Measurements from ENCODE around the gene IRX1. TPM values are rescaled to one million over a fixed set of nuclear protein-coding genes. Genes with fewer than 3 reads are reported as not detected.

IRX1 gene
- total and polyA plus RNA-seq, 2 of the 13 experiments (the other 11 are each of a cell fraction or from before 2014, with no cell fraction given), result not detected

DNA sequence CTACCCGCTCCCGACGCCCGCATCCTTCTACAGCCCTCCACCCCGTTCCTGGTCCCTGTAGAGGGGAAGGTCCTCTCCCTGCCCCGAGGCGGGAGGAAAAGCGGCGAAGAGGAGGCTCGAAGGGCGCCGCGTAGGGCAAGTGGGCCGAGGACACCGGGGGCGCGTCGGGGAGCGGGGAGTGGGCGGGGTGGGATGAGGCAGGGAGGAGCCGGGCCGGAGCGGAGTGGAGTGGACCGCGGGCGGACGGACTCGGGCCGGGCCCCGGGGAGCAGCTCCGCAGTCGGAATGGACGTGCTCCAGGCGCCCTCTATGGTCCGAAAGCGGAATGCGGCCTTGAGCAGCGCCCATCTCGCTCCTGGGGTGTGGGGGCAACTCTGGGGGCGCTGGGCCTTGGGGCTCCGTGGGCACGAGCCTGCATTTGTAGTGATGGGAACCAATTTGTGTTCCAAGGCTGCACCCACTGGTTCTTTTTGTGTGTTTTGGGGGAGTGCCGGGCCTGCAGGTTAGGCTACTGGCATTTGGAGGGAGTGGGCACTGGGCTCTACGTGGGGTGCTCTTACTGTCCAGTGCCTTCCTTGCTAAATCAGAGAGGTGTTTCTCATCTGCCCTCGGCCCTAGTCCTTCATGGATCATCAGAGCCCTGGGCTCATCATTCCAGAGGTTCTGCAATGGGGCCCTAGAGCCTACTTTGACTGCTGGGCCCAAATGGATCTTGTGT lies 7.3 kb downstream of the IRX1 start (continued):
- TF ChIP-seq HBP1 (CRISPR knock-in tag; IDR thresholded peaks at IDR 0.05; ENCODE audit: low read depth) (no peak), BRF2 (CRISPR knock-in tag; IDR thresholded peaks at IDR 0.05) (no peak), PATZ1 (CRISPR knock-in tag; IDR thresholded peaks at IDR 0.05) (peak; percentile 69)
- TF ChIP-seq, protein P1, sequence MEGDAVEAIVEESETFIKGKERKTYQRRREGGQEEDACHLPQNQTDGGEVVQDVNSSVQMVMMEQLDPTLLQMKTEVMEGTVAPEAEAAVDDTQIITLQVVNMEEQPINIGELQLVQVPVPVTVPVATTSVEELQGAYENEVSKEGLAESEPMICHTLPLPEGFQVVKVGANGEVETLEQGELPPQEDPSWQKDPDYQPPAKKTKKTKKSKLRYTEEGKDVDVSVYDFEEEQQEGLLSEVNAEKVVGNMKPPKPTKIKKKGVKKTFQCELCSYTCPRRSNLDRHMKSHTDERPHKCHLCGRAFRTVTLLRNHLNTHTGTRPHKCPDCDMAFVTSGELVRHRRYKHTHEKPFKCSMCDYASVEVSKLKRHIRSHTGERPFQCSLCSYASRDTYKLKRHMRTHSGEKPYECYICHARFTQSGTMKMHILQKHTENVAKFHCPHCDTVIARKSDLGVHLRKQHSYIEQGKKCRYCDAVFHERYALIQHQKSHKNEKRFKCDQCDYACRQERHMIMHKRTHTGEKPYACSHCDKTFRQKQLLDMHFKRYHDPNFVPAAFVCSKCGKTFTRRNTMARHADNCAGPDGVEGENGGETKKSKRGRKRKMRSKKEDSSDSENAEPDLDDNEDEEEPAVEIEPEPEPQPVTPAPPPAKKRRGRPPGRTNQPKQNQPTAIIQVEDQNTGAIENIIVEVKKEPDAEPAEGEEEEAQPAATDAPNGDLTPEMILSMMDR (CRISPR knock-in tag; IDR thresholded peaks at IDR 0.05), result peak; percentile 75

- Histone ChIP-seq H2AFZ (ENCODE audit: low read length) (no peak overlapping the region), H3K4me3 (replicated peaks in 1 of 3; ENCODE audit: insufficient read depth in 1 of 3, low read depth in 2 of 3, low read length in 3 of 3) (no peak overlapping the region), H3K9me3 (ENCODE audit: low read length) (no peaks in the 10 kb centered on the region), H3K27ac (ENCODE audit: extremely low read length, insufficient read depth, low read length) (no peak overlapping the region), H3K4me2 (ENCODE audit: low read depth, low read length) (no peak overlapping the region), H3K9ac (ENCODE audit: insufficient read depth, low read depth, low read length) (no peak overlapping the region), H3K36me3 (replicated peaks in 1 of 2; ENCODE audit: control insufficient read depth in 1 of 2, insufficient read depth in 2 of 2, low read length in 2 of 2) (no peaks in the 10 kb centered on the region), H3K79me2 (ENCODE audit: insufficient read depth, low read length) (no peaks in the 10 kb centered on the region), H3K4me1 (ENCODE audit: insufficient read depth, low read length) (no peaks in the 10 kb centered on the region), H4K20me1 (ENCODE audit: insufficient read depth, low read length) (no peaks in the 10 kb centered on the region), H3K27me3 (ENCODE audit: control insufficient read depth in 1 of 2, insufficient read depth in 2 of 2, low read length in 2 of 2) (peaks cover 0 to 21% of the 10 kb centered on the region in 2 experiments; a peak in 3 of 5 replicates)
- WGBS (ENCODE audit: low lambda C conversion rate), result 36% methylated on average over 9 of the region's 9 CpGs
- FAIRE-seq (no peak), ATAC-seq (no peak), DNase-seq (ENCODE audit: low spot score) (no peak)
- in situ Hi-C loops (cut with HindIII; ENCODE audit: extremely low pct_ligation_motif_present, low pct_unique_long_range_greater_than_20kb), result loop anchor here (10.0 kb wide), 1 partner anchor 1400 kb away; no protein-coding TSS in a partner anchor
- intact Hi-C loops (cut with micrococcal nuclease; ENCODE audit: unreplicated experiment), result loop anchor here (5.0 kb wide), 1 partner anchor 1397 kb away; no protein-coding TSS in a partner anchor
- no TSS peak for BruUV-seq (replicated peaks)
- ChIA-PET POLR2A (no interaction called here), CTCF (ENCODE audit: low intra/inter-chr PET ratio, low total read pairs) (no interaction called here)
- TF ChIP-seq ZNF660 (CRISPR knock-in tag; IDR thresholded peaks at IDR 0.05; ENCODE audit: borderline replicate concordance, low read depth) (no peak), ASH2L (IDR thresholded peaks at IDR 0.05; ENCODE audit: insufficient read length, low read depth, low read length) (no peak), ZNF549 (CRISPR knock-in tag; IDR thresholded peaks at IDR 0.05) (no peak), ZNF557 (CRISPR knock-in tag; IDR thresholded peaks at IDR 0.05) (no peak), ARNTL (CRISPR knock-in tag; IDR thresholded peaks at IDR 0.05) (no peak), ZNF460 (CRISPR knock-in tag; IDR thresholded peaks at IDR 0.05; ENCODE audit: borderline replicate concordance) (no peak), HNF4G (IDR thresholded peaks at IDR 0.05; ENCODE audit: borderline replicate concordance, low read depth, low read length) (no peak), HNF4G (CRISPR knock-in tag; IDR thresholded peaks at IDR 0.05; ENCODE audit: borderline replicate concordance, low read depth) (no peak), RFX3 (CRISPR knock-in tag; IDR thresholded peaks at IDR 0.05) (no peak)
Measured at GRCh38 chr5:3604501-3604900, 8.9 kb downstream of the IRX1 start.

Data from HepG2 (cell line).